ELR (cell line): ENCODE data around the gene APLNR.
A peak's percentile ranks its signal among the peaks of the same experiment; 100 is the strongest.

ENCODE experiments used
- DNase-seq: peaks from one replicate; pipeline ENCODE4 v3.0.0-alpha.2; 2015; ENCODE audit warnings: low read depth

APLNR gene

DNA sequence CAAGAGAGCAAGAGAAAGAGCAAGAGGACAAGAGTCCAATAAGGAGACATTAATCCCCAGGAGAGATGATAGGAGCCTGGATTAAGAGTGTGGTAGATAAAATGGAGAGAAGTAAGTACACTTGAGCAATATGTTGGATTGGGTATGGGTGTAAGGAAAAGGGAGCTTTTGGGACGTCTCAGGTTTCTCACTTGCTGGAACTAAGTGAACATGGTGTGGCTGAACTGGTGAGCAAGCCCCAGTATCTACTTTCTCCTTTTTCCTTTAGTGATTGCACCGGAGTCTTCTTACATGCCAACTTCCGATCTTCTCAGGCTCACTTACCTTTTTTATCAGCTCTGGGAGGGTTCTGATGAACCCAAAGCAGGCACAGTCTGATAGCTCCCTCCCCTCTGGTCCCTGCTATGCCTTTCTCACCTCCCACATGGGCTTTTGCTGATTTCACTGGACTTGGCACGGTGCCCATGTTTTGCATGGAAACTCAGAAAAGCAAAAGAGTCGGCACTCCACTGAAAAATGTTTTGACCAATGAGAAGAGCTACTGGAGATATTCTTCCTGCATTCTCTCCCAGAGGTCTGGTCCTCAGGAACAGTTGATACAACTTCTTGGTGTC, 14.5 kb upstream of the APLNR start:
- no peak for DNase-seq

DNA sequence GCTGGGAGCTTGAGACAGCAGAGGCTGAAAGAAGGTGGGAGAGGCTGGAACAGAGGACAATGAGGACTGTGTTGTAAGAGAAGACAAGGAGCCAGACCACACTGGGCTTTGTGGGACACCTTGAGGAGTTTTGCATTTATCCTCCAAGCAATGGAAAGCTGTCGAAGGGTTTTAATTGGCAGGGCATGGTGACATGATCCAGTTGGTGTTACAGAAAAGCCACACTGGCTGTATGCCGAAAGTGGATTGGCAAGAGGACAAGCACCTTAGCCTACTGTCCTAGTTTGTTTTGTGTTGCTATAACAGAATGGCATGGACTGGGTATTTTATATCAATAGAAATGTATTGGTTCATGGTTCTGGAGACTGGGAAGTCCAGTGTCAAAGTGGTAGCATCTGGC, 14.0 kb upstream of the APLNR start:
- DNase-seq = no peak

- peak; percentile 68 for DNase-seq
Observed at GRCh38 chr11:57249384-57250319, 12.6 kb upstream of the APLNR start.

- DNase-seq = peak; percentile 70
Observed at GRCh38 chr11:57248780-57249383, 11.8 kb upstream of the APLNR start.

GRCh38 chr11:57244911-57245310, 7.9 kb upstream of the APLNR start:
- no peak for DNase-seq

GRCh38 chr11:57241353-57241972, 4.4 kb upstream of the APLNR start:
- no peak for DNase-seq

DNA sequence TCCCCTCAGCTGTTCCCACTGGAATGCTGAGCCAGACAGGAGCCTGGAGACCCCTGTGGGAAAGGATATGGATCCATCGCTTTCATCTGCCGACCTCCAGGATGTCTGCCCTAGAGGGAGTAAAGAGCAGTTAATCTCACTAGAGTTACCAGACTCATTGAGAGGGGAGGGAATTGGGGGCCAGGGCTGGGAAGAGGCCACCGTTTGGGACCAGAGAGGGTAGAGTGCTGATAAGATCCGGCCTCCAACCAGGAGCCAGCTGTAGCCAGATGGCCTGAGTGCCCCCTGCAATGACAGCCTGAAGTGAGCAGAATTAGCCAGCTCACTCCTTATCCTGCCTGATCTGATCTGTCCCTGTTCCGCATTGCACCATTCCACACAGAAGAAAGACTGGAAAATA, 3.7 kb upstream of the APLNR start:
- DNase-seq = no peak

DNA sequence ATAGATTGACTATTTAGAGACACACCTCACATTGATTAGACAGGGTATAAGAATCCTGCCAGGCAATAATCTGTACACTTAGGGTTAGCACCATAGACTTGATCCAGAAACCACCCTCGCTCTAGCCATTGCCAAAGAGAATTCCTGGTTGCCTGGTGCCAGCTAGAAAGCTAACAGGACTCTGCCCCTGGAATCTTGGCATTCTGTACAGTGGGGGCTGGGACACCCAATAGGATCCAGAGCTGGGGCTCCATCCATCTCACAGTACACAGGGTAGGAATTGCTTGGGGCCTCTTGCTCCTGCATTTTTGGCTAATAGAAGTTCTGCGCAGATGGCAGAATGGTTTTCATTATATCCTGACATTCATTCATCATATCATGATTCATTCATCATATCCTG, 3.0 kb upstream of the APLNR start:
- DNase-seq = no peak

- no peak for DNase-seq
Observed at GRCh38 chr11:57239348-57239747, 2.3 kb upstream of the APLNR start.

GRCh38 chr11:57235761-57236703, 1.0 kb downstream of the APLNR start:
- DNase-seq = no peak

DNA sequence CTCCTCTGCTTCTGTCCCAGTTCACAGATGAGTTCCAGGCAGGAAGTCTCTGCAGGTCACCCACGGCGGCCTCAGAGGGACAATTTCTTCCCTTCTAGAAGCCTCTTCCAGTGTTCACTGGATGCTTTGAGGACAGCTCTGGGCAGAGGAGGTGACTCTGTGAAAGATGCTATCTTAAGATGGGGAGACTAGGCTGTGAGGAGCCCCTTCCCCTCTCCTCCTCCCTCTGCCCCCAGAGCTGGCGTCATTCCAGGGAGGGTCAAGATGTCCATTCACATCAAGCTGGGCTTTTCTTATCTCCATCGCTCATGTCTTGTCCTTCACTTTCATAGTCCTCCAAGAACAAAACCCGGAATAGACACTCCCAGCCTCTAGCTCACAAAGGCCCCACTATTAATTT, 3.3 kb downstream of the APLNR start:
- DNase-seq = no peak

DNA sequence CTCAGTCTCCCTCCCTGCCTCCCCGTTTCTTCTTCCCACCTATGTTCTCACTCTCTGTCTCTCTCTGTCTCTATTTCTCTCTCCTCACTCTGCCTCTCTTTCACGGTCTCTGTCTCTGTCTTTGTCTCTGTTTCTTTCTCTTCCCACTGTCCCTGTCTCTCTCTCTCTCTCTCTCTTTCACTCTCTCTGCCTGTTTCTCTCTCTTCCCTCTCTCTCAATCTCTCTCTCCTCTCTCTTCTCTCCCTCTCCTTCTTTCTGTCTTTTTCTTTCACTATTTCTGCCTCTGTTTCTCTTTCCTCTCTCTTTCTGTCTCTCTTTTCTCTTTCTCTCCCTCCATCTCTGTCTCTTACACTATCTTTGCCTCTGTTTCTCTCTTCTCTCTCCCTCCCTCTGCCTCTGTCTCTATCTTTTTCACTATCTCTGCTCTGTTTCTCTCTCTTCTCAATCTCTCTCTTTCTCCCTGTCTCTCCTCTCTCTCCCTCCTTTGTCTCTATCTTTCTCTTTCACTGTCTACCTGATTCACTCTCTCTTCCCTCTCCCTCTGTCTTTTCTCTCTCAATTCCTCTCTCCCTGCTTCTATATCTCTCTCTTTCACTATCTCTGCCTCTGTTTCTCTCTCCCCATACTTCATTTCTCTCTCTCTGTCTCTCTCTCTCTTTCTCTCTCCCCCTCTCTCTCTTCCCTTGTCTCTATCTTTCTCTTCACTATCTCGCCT, 5.4 kb downstream of the APLNR start:
- DNase-seq = no peak

DNA sequence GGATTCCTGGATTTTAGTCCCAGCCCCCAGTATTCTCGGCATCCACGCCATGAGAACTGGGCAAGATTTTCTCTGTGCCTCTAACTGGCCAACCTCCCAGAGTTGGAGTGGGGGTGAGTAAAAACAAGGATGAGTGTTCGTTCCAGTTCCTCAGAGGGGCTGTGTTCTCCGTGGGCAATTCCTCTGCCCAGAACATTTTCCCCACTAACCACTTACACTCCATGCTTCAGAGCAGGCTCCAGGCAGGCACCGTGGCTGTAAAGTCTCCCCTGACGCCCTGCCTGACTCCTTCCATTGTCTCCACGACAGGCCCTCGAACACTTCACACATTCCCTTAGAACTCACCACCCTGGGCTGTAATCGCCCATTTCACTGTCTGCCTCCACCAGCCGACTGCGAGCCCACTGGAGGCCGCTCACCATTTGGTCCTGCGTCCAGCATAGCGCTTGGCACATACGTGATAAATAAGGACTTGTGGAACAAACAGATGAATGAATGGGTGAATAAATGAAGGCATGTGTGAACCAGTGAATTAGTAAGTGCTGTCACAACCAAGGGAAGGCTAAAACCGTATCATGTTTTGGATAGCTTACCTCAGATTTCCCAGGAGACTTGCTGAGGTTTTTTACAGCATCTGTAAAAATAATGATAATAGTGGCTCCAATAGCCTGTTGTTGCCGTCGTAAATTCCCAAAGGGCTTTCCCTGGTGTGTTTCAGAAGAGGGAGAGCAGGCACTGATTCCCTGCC, 6.1 kb downstream of the APLNR start:
- DNase-seq = no peak

DNA sequence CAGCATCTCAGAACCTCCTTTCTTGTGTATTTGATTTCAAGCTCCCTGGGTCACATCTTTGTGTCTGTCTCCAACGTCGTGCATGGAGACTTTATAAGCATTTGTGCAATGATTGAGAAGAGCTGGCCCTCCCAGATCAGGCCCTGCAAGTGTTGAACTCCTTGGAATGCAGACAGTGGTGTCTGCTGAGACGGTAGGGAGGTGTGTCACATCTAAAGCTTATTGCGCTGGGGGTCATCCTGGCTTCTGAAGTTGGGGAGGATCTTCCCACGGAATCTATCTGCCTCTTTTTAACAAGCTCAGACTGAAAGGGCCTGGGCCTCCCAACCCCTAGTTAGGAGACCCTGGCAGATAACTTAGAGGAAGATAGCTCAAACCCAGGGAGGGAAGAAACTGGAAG, 6.7 kb downstream of the APLNR start:
- no peak for DNase-seq

DNA sequence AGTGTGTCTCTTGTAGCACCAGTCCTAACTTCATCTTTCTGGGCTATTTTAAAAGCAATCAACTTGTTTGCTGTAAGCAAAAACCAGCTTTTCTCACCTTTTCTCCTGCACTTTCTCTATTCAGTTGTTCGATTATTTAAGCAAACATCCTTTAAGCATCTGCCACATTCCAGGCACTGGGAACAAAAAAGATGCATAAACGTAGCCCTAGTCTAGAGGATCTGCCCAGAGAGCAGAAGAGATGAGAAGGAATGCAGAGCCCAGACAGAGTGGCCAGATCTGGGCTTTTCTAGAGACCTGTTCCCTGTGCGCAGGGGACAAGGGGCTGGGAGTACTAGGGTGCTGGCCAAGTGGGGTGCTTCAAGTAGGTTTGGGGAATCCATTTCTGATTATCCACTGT, 8.4 kb downstream of the APLNR start:
- DNase-seq = no peak

DNA sequence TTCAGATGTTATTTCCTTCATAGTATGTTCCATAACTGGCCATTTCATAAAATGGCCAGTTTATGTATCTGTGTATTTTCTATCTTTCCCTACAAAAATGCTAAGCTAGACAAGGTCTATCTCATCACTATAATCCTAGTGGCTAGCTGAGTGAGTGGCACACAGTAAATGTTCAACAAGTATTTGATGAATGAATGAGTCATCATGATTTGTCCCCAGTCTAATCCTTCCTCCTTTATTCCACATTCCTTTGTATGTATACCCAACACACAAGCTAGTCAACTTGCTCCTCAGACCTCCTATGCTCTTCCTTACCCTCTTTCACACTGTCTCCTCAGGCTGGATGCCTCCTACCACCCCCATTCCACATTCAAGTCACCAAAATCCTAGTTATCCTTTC, 12.5 kb downstream of the APLNR start:
- DNase-seq = peak; percentile 55

- no peak for DNase-seq
Observed at GRCh38 chr11:57224128-57224527, 12.9 kb downstream of the APLNR start.

- DNase-seq = peak; percentile 10
Observed at GRCh38 chr11:57223601-57224000, 13.4 kb downstream of the APLNR start.

GRCh38 chr11:57222239-57222638, 14.8 kb downstream of the APLNR start:
- no peak for DNase-seq

DNA sequence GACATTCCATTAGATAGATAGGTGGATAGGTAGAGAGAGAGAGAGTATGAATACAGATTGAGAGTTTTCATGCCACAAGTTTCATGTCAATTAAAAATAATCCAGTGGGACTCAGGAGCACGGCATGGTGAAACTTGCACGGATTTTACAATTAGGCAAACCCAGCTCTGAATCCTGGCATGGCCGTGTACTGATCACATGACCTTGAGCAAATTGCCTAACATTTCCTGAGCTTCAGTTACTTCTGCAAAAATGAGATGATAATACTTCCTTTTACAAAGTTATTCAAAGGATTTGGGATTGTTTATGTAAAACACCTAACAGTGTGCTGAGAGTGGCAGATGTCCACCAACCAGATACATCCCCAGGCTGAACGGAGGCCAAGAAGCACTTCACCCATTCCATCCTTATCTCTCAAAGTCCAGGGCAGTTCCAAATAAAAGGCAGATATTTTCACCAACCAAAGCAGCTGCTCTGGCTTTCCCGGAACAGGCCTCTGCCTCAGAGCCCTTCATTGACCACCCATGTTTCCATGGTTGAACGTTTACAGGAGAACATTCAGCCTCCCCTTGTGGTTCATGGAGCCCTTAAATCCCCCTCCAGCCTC, 17.9 kb downstream of the APLNR start:
- DNase-seq = no peak
